Peyer's patch (tissue), 4 donors: ENCODE data around the gene CASZ1. TPM values are rescaled to one million over a fixed set of nuclear protein-coding genes. Genes with fewer than 3 reads are reported as not detected.

Source experiments
- DNase-seq, 3 donors: peaks; one replicate each; pipeline ENCODE4 v3.0.0-alpha.2; 2017 to 2019
- H3K27ac ChIP-seq, 4 donors: fragments of 200-600 bp; sonication (generic); one replicate each; pipeline ENCODE4 v1.5.1; 2016 to 2019
- H3K27me3 ChIP-seq, 2 donors: fragments of 200-600 bp; sonication (generic); one replicate each; pipeline ENCODE4 v1.5.1; 2019
- H3K36me3 ChIP-seq, 3 donors: fragments of 200-600 bp; sonication (generic); one replicate each; pipeline ENCODE4 v1.5.1; 2016 to 2019
- H3K4me1 ChIP-seq, 4 donors: fragments of 200-600 bp; sonication (generic); one replicate each; pipeline ENCODE4 v1.5.1; 2016 to 2019
- H3K4me3 ChIP-seq, 4 donors: fragments of 200-600 bp; sonication (generic); 1 replicate in 3 of 4; 2 replicates in 1 of 4; pipeline ENCODE4 v1.5.1; 2016 to 2019; ENCODE audit warnings: mild to moderate bottlenecking in 1 of 4
- H3K9me3 ChIP-seq, 4 donors: fragments of 200-600 bp; sonication (generic); one replicate each; pipeline ENCODE4 v1.5.1; 2016 to 2019; ENCODE audit warnings: mild to moderate bottlenecking in 1 of 4
- POLR2A ChIP-seq, 2 donors: fragments of 450-650 bp; IDR thresholded peaks; one replicate each; pipeline ENCODE4 v1.5.1; 2017; ENCODE audit warnings: antibody characterized with exemption in 2 of 2, mild to moderate bottlenecking in 2 of 2, moderate library complexity in 2 of 2
- total RNA-seq, 4 donors: library from RNA; depleted of rRNA; stranded (reverse); fragments of >200 nt; gene quantifications; one replicate each; pipeline ENCODE4 v1.1.0, GENCODE V29; 2016
- TF ChIP-seq, protein P1 (sequence below), 6 experiments: fragments of 450-650 bp in 4 of 6; fragments of 200-600 bp in 2 of 6; sonication (generic) in 1 of 6; IDR thresholded peaks; one replicate each; pipeline ENCODE4 v1.5.1; 2017 to 2019; ENCODE audit warnings: antibody characterized with exemption in 6 of 6, mild to moderate bottlenecking in 3 of 6, moderate library complexity in 1 of 6

Gene CASZ1
- total RNA-seq, 4 donors from 2014 or later, result 87.5 to 165 (median 137) TPM

DNA sequence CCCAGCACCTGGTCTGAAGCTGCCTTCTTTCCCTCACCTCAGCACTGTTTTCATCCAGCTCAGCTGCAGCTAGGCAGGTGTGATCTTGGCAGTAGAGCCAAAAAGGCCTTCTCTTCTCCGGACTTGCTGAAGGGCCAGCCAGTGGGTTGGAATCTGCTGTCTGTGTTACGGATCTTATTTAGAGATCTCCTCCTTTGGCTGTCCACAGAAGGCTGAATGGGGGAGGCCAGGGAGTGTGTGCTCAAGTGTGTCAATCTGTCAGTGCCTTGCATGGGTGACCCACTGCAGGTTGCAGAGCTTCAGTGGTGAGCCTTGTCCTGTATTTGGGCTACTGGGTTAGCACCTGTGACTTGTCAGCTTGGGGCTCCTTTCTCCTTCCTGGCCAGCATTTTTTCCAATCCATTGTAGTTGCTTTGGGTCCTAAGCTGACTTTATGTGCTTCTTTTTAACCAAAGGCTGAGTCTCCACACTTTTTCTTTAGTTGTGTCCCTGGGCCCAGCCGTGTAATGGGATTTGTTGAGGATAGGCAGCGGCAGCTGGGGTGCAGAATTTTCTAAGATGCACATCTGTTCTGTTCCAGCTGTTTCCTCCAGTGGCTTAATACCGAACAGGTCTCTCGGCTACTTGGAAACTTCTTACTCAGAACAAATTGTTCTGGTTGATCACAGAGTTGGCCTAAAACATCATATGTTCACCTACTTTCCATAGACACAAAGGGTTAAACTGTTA lies 194.9 kb downstream of the CASZ1 start:
- H3K36me3 ChIP-seq, result peaks cover 0 to 11% (median 0%) of the 10 kb centered on the region in 3 donors
- no peak overlapping the region for H3K27ac ChIP-seq
- H3K9me3 ChIP-seq, result no peaks in the 10 kb centered on the region
- no peaks in the 10 kb centered on the region for H3K27me3 ChIP-seq
- no peak for DNase-seq
- TF ChIP-seq, protein P1, sequence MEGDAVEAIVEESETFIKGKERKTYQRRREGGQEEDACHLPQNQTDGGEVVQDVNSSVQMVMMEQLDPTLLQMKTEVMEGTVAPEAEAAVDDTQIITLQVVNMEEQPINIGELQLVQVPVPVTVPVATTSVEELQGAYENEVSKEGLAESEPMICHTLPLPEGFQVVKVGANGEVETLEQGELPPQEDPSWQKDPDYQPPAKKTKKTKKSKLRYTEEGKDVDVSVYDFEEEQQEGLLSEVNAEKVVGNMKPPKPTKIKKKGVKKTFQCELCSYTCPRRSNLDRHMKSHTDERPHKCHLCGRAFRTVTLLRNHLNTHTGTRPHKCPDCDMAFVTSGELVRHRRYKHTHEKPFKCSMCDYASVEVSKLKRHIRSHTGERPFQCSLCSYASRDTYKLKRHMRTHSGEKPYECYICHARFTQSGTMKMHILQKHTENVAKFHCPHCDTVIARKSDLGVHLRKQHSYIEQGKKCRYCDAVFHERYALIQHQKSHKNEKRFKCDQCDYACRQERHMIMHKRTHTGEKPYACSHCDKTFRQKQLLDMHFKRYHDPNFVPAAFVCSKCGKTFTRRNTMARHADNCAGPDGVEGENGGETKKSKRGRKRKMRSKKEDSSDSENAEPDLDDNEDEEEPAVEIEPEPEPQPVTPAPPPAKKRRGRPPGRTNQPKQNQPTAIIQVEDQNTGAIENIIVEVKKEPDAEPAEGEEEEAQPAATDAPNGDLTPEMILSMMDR (IDR thresholded peaks at IDR 0.05), result no peak
- no peak for TF ChIP-seq POLR2A (IDR thresholded peaks at IDR 0.05)
- H3K4me3 ChIP-seq, result no peak overlapping the region
- peaks cover 0 to 6% (median 0%) of the 10 kb centered on the region in 4 donors for H3K4me1 ChIP-seq

- peaks cover 0 to 6% (median 0%) of the 10 kb centered on the region in 4 donors for H3K4me1 ChIP-seq
- TF ChIP-seq POLR2A (IDR thresholded peaks at IDR 0.05), result no peak
- TF ChIP-seq, protein P1 (IDR thresholded peaks at IDR 0.05), result no peak
- peaks cover 0 to 11% (median 0%) of the 10 kb centered on the region in 3 donors for H3K36me3 ChIP-seq
- no peak overlapping the region for H3K4me3 ChIP-seq
- no peak overlapping the region for H3K27ac ChIP-seq
- no peaks in the 10 kb centered on the region for H3K9me3 ChIP-seq
- DNase-seq, result no peak
- H3K27me3 ChIP-seq, result no peaks in the 10 kb centered on the region
Measured at GRCh38 chr1:10599194-10599861, 197.1 kb downstream of the CASZ1 start.

GRCh38 chr1:10598389-10598702 lies 198.1 kb downstream of the CASZ1 start:
- TF ChIP-seq, protein P1 (IDR thresholded peaks at IDR 0.05), result no peak
- no peak for TF ChIP-seq POLR2A (IDR thresholded peaks at IDR 0.05)
- no peak for DNase-seq
- Histone ChIP-seq H3K9me3 (no peaks in the 10 kb centered on the region), H3K27ac (no peak overlapping the region), H3K36me3 (peaks cover 0 to 11% (median 0%) of the 10 kb centered on the region in 3 donors), H3K27me3 (no peaks in the 10 kb centered on the region), H3K4me3 (no peak overlapping the region), H3K4me1 (peaks cover 0 to 6% (median 0%) of the 10 kb centered on the region in 4 donors)

DNA sequence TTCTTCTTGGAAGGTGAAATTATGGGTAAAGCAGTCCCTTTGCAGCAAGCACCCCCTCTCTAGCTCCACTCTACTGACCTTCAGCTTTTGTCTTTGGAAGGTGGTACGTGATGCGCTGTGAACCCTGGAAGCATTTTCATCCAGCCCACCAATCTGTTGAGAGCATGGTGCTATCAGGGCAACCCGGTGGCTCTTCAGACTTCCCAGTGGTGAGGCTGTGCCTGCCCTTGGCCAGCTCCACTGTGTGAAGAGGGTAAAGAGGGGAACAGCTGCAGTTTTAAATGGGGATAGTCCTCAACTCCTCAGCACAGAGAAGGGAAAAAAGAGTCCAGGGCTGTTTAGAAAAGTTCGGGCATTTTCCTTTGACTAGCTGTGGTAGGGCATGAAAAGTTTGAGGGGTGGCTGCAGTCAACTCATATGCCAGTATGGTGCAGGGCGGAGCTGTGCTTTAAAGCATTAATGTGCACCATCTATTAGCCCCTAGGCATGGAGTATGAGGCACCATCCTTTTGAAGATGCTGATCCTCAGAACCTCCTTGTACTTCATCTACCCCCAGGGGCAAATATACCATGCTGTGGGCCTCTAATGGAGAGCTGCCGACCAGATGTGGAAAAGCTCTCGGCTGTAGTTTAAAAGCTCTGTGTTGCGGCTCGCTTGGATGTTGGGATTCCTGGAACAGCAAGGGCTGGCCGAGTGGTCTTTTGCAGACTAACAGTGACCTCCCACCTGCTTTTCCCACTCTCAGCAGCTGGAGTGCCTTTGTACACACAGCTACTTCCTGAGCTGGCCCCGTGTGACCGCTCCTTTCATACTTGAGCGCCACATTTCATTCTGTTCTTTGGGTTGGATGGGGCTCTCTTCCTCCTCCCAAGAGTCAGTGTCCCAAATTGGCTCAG lies 198.7 kb downstream of the CASZ1 start:
- Histone ChIP-seq H3K4me3 (no peak overlapping the region), H3K27ac (no peak overlapping the region), H3K36me3 (peaks cover 0 to 11% (median 0%) of the 10 kb centered on the region in 3 donors), H3K27me3 (no peaks in the 10 kb centered on the region), H3K9me3 (no peaks in the 10 kb centered on the region), H3K4me1 (peaks cover 0 to 6% (median 0%) of the 10 kb centered on the region in 4 donors)
- DNase-seq, result no peak
- no peak for TF ChIP-seq POLR2A (IDR thresholded peaks at IDR 0.05)
- TF ChIP-seq, protein P1 (IDR thresholded peaks at IDR 0.05), result no peak

- Histone ChIP-seq H3K4me3 (no peak overlapping the region), H3K27ac (no peak overlapping the region), H3K36me3 (peaks cover 0 to 11% (median 0%) of the 10 kb centered on the region in 3 donors), H3K4me1 (peaks cover 0 to 6% (median 0%) of the 10 kb centered on the region in 4 donors), H3K9me3 (no peaks in the 10 kb centered on the region), H3K27me3 (no peaks in the 10 kb centered on the region)
- DNase-seq, result no peak
- no peak for TF ChIP-seq POLR2A (IDR thresholded peaks at IDR 0.05)
- TF ChIP-seq, protein P1 (IDR thresholded peaks at IDR 0.05), result no peak
Measured at GRCh38 chr1:10596780-10597179, 199.7 kb downstream of the CASZ1 start.
